H9 (cell line): ENCODE results near the gene NEK8. TPM values are rescaled to one million over a fixed set of nuclear protein-coding genes. Genes with fewer than 3 reads are reported as not detected.

ENCODE experiments used
- DNase-seq: peaks from one replicate; pipeline ENCODE4 v3.0.0-alpha.2; 2017
- H2AFZ ChIP-seq: one replicate; pipeline ENCODE4 v1.6.1; 2013; ENCODE audit warnings: mild to moderate bottlenecking, low read length, control low read depth, moderate library complexity
- H2AK5ac ChIP-seq: 2 replicates; pipeline ENCODE4 v1.6.1; 2013; ENCODE audit warnings: low read length, control low read depth, mixed read lengths; ENCODE audit not compliant: insufficient read length
- H2BK120ac ChIP-seq: one replicate; pipeline ENCODE4 v1.6.1; 2013; ENCODE audit warnings: low read depth, mild to moderate bottlenecking, low read length, control low read depth, inconsistent platforms; ENCODE audit not compliant: poor library complexity, severe bottlenecking
- H2BK12ac ChIP-seq: 2 replicates; pipeline ENCODE4 v1.6.1; 2013; ENCODE audit warnings: low read length, control low read depth, mixed read lengths, low read depth; ENCODE audit not compliant: insufficient read length
- H2BK15ac ChIP-seq: 2 replicates; pipeline ENCODE4 v1.6.1; 2013; ENCODE audit warnings: low read depth, low read length, control low read depth
- H2BK20ac ChIP-seq: one replicate; pipeline ENCODE4 v1.6.1; 2013; ENCODE audit warnings: low read depth, mild to moderate bottlenecking, low read length, control low read depth, inconsistent platforms; ENCODE audit not compliant: poor library complexity, severe bottlenecking
- H2BK5ac ChIP-seq: 2 replicates; pipeline ENCODE4 v1.6.1; 2013; ENCODE audit warnings: low read length, control low read depth, mixed read lengths; ENCODE audit not compliant: insufficient read length
- H3K14ac ChIP-seq: 2 replicates; pipeline ENCODE4 v1.6.1; 2013; ENCODE audit warnings: low read length, control low read depth; ENCODE audit not compliant: insufficient read depth
- H3K18ac ChIP-seq: 2 replicates; pipeline ENCODE4 v1.6.1; 2013; ENCODE audit warnings: low read depth, mild to moderate bottlenecking, mixed read lengths, low read length, control low read depth; ENCODE audit not compliant: insufficient read length
- H3K23ac ChIP-seq: 2 replicates; pipeline ENCODE4 v1.6.1; 2013; ENCODE audit warnings: low read length, control low read depth, mixed read lengths, low read depth; ENCODE audit not compliant: insufficient read length
- H3K23me2 ChIP-seq: 2 replicates; pipeline ENCODE4 v1.6.1; 2013; ENCODE audit warnings: low read depth, mild to moderate bottlenecking, mixed read lengths, low read length, control low read depth; ENCODE audit not compliant: insufficient read length, poor library complexity, severe bottlenecking
- H3K27ac ChIP-seq: 2 replicates; pipeline ENCODE4 v1.5.1; 2013; ENCODE audit warnings: low read length, control low read depth, mixed read lengths, low read depth; ENCODE audit not compliant: insufficient read length
- H3K27me3 ChIP-seq: 2 replicates; pipeline ENCODE4 v1.6.1; 2013; ENCODE audit warnings: low read length, control low read depth, inconsistent platforms; ENCODE audit not compliant: insufficient read depth
- H3K4ac ChIP-seq: 2 replicates; pipeline ENCODE4 v1.6.1; 2013; ENCODE audit warnings: low read depth, mild to moderate bottlenecking, control low read depth, inconsistent platforms, low read length, moderate library complexity
- H3K4me1 ChIP-seq: 2 replicates; pipeline ENCODE4 v1.6.1; 2013; ENCODE audit warnings: low read length, control low read depth, inconsistent platforms; ENCODE audit not compliant: insufficient read depth
- H3K4me2 ChIP-seq: 2 replicates; pipeline ENCODE4 v1.6.1; 2013; ENCODE audit warnings: low read length, control low read depth, mixed read lengths; ENCODE audit not compliant: insufficient read length, insufficient read depth
- H3K56ac ChIP-seq: 2 replicates; pipeline ENCODE4 v1.6.1; 2013; ENCODE audit warnings: low read depth, mild to moderate bottlenecking, mixed read lengths, low read length, control low read depth; ENCODE audit not compliant: insufficient read length
- H3K79me1 ChIP-seq: 2 replicates; pipeline ENCODE4 v1.6.1; 2013; ENCODE audit warnings: low read depth, mild to moderate bottlenecking, moderate library complexity, low read length, control low read depth, inconsistent platforms; ENCODE audit not compliant: insufficient read depth, poor library complexity, severe bottlenecking
- H3K79me2 ChIP-seq: 2 replicates; pipeline ENCODE4 v1.6.1; 2013; ENCODE audit warnings: low read length, control low read depth, inconsistent platforms; ENCODE audit not compliant: insufficient read depth
- H3K9ac ChIP-seq: 2 replicates; pipeline ENCODE4 v1.6.1; 2013; ENCODE audit warnings: low read length, control low read depth, mixed read lengths; ENCODE audit not compliant: insufficient read length; ENCODE audit errors: extremely low read depth
- H3K9me3 ChIP-seq: one replicate; pipeline ENCODE4 v1.6.1; 2013; ENCODE audit warnings: low read depth, low read length, inconsistent platforms; ENCODE audit not compliant: control insufficient read depth
- H3T11ph ChIP-seq: one replicate; pipeline ENCODE4 v1.6.1; 2013; ENCODE audit warnings: mild to moderate bottlenecking, low read length, control low read depth, inconsistent platforms
- H4K20me1 ChIP-seq: one replicate; pipeline ENCODE4 v1.6.1; 2013; ENCODE audit not compliant: control insufficient read depth, insufficient read length, insufficient read depth
- H4K5ac ChIP-seq: 2 replicates; pipeline ENCODE4 v1.6.1; 2013; ENCODE audit warnings: low read depth, mild to moderate bottlenecking, mixed read lengths, low read length, control low read depth; ENCODE audit not compliant: insufficient read length
- H4K8ac ChIP-seq: replicated peaks from 2 replicates; pipeline ENCODE4 v1.6.1; 2013; ENCODE audit warnings: low read length, control low read depth, mixed read lengths, low read depth; ENCODE audit not compliant: insufficient read length
- H4K91ac ChIP-seq: 2 replicates; pipeline ENCODE4 v1.6.1; 2013; ENCODE audit warnings: low read depth, mild to moderate bottlenecking, moderate library complexity, mixed read lengths, low read length, control low read depth; ENCODE audit not compliant: insufficient read length
- H3K27ac Mint-ChIP-seq, 3 experiments: 2 replicates in 2 of 3; 3 replicates in 1 of 3; pipeline ENCODE4 v1.8.0; 2020 to 2021; ENCODE audit warnings: mixed read lengths in 3 of 3, mild to moderate bottlenecking in 1 of 3, moderate library complexity in 1 of 3
- H3K27me3 Mint-ChIP-seq: 2 replicates; pipeline ENCODE4 v1.8.0; 2021; ENCODE audit warnings: low read depth, mild to moderate bottlenecking, moderate library complexity, mixed read lengths
- H3K36me3 Mint-ChIP-seq, 3 experiments: 2 replicates in 2 of 3; 3 replicates in 1 of 3; pipeline ENCODE4 v1.8.0; 2020 to 2021; ENCODE audit warnings: low read depth in 3 of 3, mixed read lengths in 3 of 3; ENCODE audit not compliant: insufficient read depth in 1 of 3
- H3K4me1 Mint-ChIP-seq, 2 experiments: 2 replicates each; pipeline ENCODE4 v1.8.0; 2020; ENCODE audit warnings: mixed read lengths in 2 of 2
- H3K4me3 Mint-ChIP-seq, 2 experiments: 2 replicates in 1 of 2; 3 replicates in 1 of 2; pipeline ENCODE4 v1.8.0; 2020 to 2021; ENCODE audit warnings: mild to moderate bottlenecking in 2 of 2, mixed read lengths in 2 of 2, moderate library complexity in 1 of 2
- H3K9me3 Mint-ChIP-seq, 2 experiments: 2 replicates in 1 of 2; 3 replicates in 1 of 2; pipeline ENCODE4 v1.8.0; 2020; ENCODE audit warnings: mild to moderate bottlenecking in 2 of 2, mixed read lengths in 2 of 2, moderate library complexity in 1 of 2
- WGBS: extraction: QIAGEN DNeasy Blood & Tissue Kit; methylation state at CpG from one replicate; pipeline ENCODE4 v1.1.7; 2013; ENCODE audit warnings: missing lambda C conversion rate, low lambda C conversion rate, mixed read lengths; ENCODE audit not compliant: insufficient read length; ENCODE audit errors: extremely low coverage; 5-methylcytosine and 5-hydroxymethylcytosine counted together
- total RNA-seq: library from RNA; stranded (reverse); gene quantifications from 2 replicates; pipeline ENCODE4 v1.2.1, GENCODE V29; 2021
- TF ChIP-seq, protein P1 (sequence below): fragments of 200-600 bp; sonication (generic); conservative IDR thresholded peaks from 3 replicates; pipeline ENCODE4 v1.8.0; 2021; ENCODE audit warnings: antibody characterized with exemption, mild to moderate bottlenecking

Gene NEK8
- total RNA-seq, 1 experiment from 2014 or later, result 18.8 TPM

DNA sequence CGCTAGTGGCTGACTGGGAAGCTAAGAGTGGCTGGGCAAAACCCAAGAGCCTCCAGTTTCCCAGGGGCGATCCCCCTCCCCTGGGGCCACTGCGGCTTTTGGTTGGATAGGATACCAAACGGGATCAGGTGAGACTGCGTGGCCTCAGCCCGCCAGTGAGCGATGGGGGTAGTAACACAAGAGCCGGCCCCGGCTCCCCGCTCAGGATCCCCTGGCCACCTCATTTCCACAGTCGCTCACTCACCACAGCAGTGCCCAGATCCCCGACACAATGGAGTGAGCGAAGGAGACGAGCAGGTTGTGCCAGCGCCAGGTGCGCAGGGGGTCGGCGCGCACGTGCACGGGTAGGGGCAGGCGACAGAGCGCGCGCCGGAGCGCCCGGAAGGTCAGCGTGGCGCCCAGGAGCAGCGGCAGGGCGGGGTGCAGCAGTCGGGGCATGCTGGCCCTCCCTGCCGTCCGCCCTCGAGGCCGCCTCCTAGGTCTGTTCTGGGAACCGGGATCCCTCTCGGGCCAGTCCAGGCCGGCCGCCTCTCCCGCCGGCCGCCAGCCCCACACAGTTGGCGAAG lies 2.8 kb upstream of the NEK8 start:
- H2AFZ ChIP-seq, result no peak overlapping the region
- H3K27ac ChIP-seq, result peak overlapping the region; percentile 29
- H2BK15ac ChIP-seq, result no peak overlapping the region
- no peak overlapping the region for H2BK120ac ChIP-seq
- Mint-ChIP-seq H3K36me3 (peaks cover 35 to 46% (median 39%) of the 10 kb centered on the region in 3 experiments; a peak in 6 of 7 replicates), H3K27me3 (no peaks in the 10 kb centered on the region; the same call in 1 of the 2 replicates), H3K4me1 (peaks cover 34 to 49% of the 10 kb centered on the region in 2 experiments), H3K4me3 (peak overlapping the region; percentile 95 to 96), H3K9me3 (no peaks in the 10 kb centered on the region; a peak in 2 of 5 replicates), H3K27ac (peak overlapping the region; percentile 95 to 100 (median 99))
- DNase-seq, result peak; percentile 95
- H3K4me1 ChIP-seq, result 0 out of 2 replicates have a peak, but pooled peaks cover 7% of the 10 kb centered on the region
- H4K91ac ChIP-seq, result no peak overlapping the region
- no CpG with 5 or more reads among the region's 45 CpGs for WGBS
- peak overlapping the region; percentile 79 for H3K4me2 ChIP-seq
- H3K18ac ChIP-seq, result peak overlapping the region; percentile 94
- peak overlapping the region; percentile 71 for H2BK5ac ChIP-seq
- H3K4ac ChIP-seq, result no peak overlapping the region
- H3K79me2 ChIP-seq, result peaks cover 8% of the 10 kb centered on the region; the same call in 1 of the 2 replicates
- no peak overlapping the region for H3K56ac ChIP-seq
- TF ChIP-seq, protein P1, sequence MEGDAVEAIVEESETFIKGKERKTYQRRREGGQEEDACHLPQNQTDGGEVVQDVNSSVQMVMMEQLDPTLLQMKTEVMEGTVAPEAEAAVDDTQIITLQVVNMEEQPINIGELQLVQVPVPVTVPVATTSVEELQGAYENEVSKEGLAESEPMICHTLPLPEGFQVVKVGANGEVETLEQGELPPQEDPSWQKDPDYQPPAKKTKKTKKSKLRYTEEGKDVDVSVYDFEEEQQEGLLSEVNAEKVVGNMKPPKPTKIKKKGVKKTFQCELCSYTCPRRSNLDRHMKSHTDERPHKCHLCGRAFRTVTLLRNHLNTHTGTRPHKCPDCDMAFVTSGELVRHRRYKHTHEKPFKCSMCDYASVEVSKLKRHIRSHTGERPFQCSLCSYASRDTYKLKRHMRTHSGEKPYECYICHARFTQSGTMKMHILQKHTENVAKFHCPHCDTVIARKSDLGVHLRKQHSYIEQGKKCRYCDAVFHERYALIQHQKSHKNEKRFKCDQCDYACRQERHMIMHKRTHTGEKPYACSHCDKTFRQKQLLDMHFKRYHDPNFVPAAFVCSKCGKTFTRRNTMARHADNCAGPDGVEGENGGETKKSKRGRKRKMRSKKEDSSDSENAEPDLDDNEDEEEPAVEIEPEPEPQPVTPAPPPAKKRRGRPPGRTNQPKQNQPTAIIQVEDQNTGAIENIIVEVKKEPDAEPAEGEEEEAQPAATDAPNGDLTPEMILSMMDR, result no peak
- no peak overlapping the region for H3K23ac ChIP-seq
- no peak overlapping the region for H4K8ac ChIP-seq
- H3K9me3 ChIP-seq, result no peaks in the 10 kb centered on the region
- H3K79me1 ChIP-seq, result peaks cover 3% of the 10 kb centered on the region
- H3K9ac ChIP-seq, result peak overlapping the region; percentile 92
- no peaks in the 10 kb centered on the region for H3K27me3 ChIP-seq
- H3K14ac ChIP-seq, result peak overlapping the region; percentile 93
- peak overlapping the region; percentile 26 for H2BK12ac ChIP-seq
- H2AK5ac ChIP-seq, result no peak overlapping the region
- H3K23me2 ChIP-seq, result peaks cover 20% of the 10 kb centered on the region
- H4K5ac ChIP-seq, result peak overlapping the region; percentile 27
- no peaks in the 10 kb centered on the region for H4K20me1 ChIP-seq
- H2BK20ac ChIP-seq, result no peak overlapping the region
- H3T11ph ChIP-seq, result no peak overlapping the region
